H1 (cell line): Measurements from ENCODE around the gene PTGDR2. TPM values are rescaled to one million over a fixed set of nuclear protein-coding genes. Genes with fewer than 3 reads are reported as not detected.

Experiments
- CTCF ChIA-PET: fragments of 300-600 bp; sonication (Branson Sonifier 250); formaldehyde crosslinking; loops from one replicate; lab custom pipeline; 2021; ENCODE audit not compliant: partially characterized antibody; lab: Charles Lee
- POLR2A ChIA-PET: fragments of 300-600 bp; sonication (Branson Sonifier 250); formaldehyde crosslinking; loops from one replicate; lab custom pipeline; 2021; ENCODE audit warnings: inconsistent platforms; ENCODE audit not compliant: partially characterized antibody; lab: Charles Lee
- DNase-seq, 2 experiments: peaks; one replicate each; pipeline versions ENCODE4 v3.0.0 to v3.0.0-alpha.2; 2010 to 2022; ENCODE audit warnings: low spot score in 2 of 2, low read depth in 1 of 2, mixed read lengths in 1 of 2
- FAIRE-seq: peaks from 2 replicates; lab custom pipeline; 2011; peaks lifted over from hg19 to GRCh38; lab: Jason Lieb, UNC
- H2AFZ ChIP-seq: 2 replicates; pipeline ENCODE4 v1.8.1; 2012; ENCODE audit warnings: low read length, inconsistent platforms
- H2AK5ac ChIP-seq: 2 replicates; pipeline ENCODE4 v1.6.1; 2013; ENCODE audit warnings: low read depth, low read length
- H2BK120ac ChIP-seq: replicated peaks from 2 replicates; pipeline ENCODE3; 2013; ENCODE audit warnings: low read depth, low read length, inconsistent platforms
- H2BK12ac ChIP-seq: 2 replicates; pipeline ENCODE4 v1.6.1; 2013; ENCODE audit warnings: low read depth, low read length
- H2BK15ac ChIP-seq: 2 replicates; pipeline ENCODE4 v1.6.1; 2013; ENCODE audit warnings: low read length
- H2BK20ac ChIP-seq: 2 replicates; pipeline ENCODE4 v1.6.1; 2013; ENCODE audit warnings: low read length
- H2BK5ac ChIP-seq: 2 replicates; pipeline ENCODE4 v1.6.1; 2013; ENCODE audit warnings: low read depth, low read length
- H3K14ac ChIP-seq: 2 replicates; pipeline ENCODE4 v1.6.1; 2013; ENCODE audit warnings: inconsistent platforms; ENCODE audit not compliant: insufficient read length
- H3K18ac ChIP-seq: 2 replicates; pipeline ENCODE4 v1.6.1; 2013; ENCODE audit warnings: low read length; ENCODE audit errors: extremely low read depth
- H3K23ac ChIP-seq: 2 replicates; pipeline ENCODE4 v1.6.1; 2013; ENCODE audit warnings: inconsistent platforms; ENCODE audit not compliant: insufficient read length
- H3K23me2 ChIP-seq: 2 replicates; pipeline ENCODE4 v1.6.1; 2013; ENCODE audit warnings: low read depth, low read length
- H3K27ac ChIP-seq: 2 replicates; pipeline ENCODE4 v1.6.1; 2011; ENCODE audit warnings: low read depth, low read length, inconsistent platforms
- H3K27me3 ChIP-seq, 4 experiments: replicated peaks in 1 of 4; 1 replicate in 1 of 4; 2 replicates in 3 of 4; pipeline versions ENCODE4 v1.6.1 to v1.8.1; 2011 to 2013; ENCODE audit warnings: low read length in 3 of 4, mild to moderate bottlenecking in 3 of 4, inconsistent platforms in 2 of 4, mixed read lengths in 2 of 4, moderate library complexity in 1 of 4; ENCODE audit not compliant: control insufficient read depth in 3 of 4, insufficient read depth in 3 of 4; ENCODE audit errors: extremely low read depth in 1 of 4
- H3K36me3 ChIP-seq, 4 experiments: 2 replicates each; pipeline versions ENCODE4 v1.6.1 to v1.8.1; 2011 to 2013; ENCODE audit warnings: mild to moderate bottlenecking in 4 of 4, low read length in 3 of 4, moderate library complexity in 2 of 4, control low read depth in 1 of 4, inconsistent platforms in 1 of 4; ENCODE audit not compliant: insufficient read depth in 4 of 4, control insufficient read depth in 2 of 4
- H3K4ac ChIP-seq: replicated peaks from 2 replicates; pipeline ENCODE3; 2013; ENCODE audit warnings: low read length, low read depth, mixed read lengths, inconsistent platforms; ENCODE audit not compliant: insufficient read length
- H3K4me1 ChIP-seq, 4 experiments: replicated peaks in 1 of 4; 1 replicate in 1 of 4; 2 replicates in 3 of 4; pipeline versions ENCODE4 v1.6.1 to v1.8.1; 2011 to 2013; ENCODE audit warnings: low read length in 3 of 4, inconsistent platforms in 2 of 4, mixed read lengths in 1 of 4; ENCODE audit not compliant: insufficient read depth in 4 of 4, control insufficient read depth in 3 of 4
- H3K4me2 ChIP-seq, 2 experiments: 2 replicates each; pipeline versions ENCODE4 v1.6.1 to v1.8.1; 2011 to 2013; ENCODE audit warnings: low read depth in 2 of 2, low read length in 2 of 2, control low read depth in 1 of 2, inconsistent platforms in 1 of 2, mild to moderate bottlenecking in 1 of 2; ENCODE audit not compliant: insufficient read depth in 1 of 2
- H3K4me3 ChIP-seq, 4 experiments: fragments of 200-600, 300-600 bp in 1 of 4; sonication (generic), shearing (Covaris generic), sonication (Bioruptor Twin) in 1 of 4; 2 replicates each; pipeline versions ENCODE4 v1.5.1 to v1.8.1; 2011 to 2016; ENCODE audit warnings: low read length in 4 of 4, low read depth in 3 of 4, control low read depth in 2 of 4, inconsistent platforms in 2 of 4, mild to moderate bottlenecking in 2 of 4, mixed read lengths in 1 of 4, moderate library complexity in 1 of 4; ENCODE audit not compliant: insufficient read depth in 2 of 4; ENCODE audit errors: extremely low read depth in 1 of 4
- H3K56ac ChIP-seq: replicated peaks from 2 replicates; pipeline ENCODE3; 2013; ENCODE audit warnings: low read depth, mild to moderate bottlenecking, mixed read lengths, low read length, inconsistent platforms; ENCODE audit not compliant: insufficient read length
- H3K79me1 ChIP-seq: 2 replicates; pipeline ENCODE4 v1.6.1; 2013; ENCODE audit warnings: low read depth, low read length, control low read depth
- H3K79me2 ChIP-seq, 2 experiments: 2 replicates each; pipeline versions ENCODE4 v1.6.1 to v1.8.1; 2012 to 2013; ENCODE audit warnings: low read length in 2 of 2, mild to moderate bottlenecking in 2 of 2, inconsistent platforms in 1 of 2; ENCODE audit not compliant: insufficient read depth in 2 of 2, control insufficient read depth in 1 of 2
- H3K9ac ChIP-seq, 4 experiments: replicated peaks in 1 of 4; 1 replicate in 1 of 4; 2 replicates in 3 of 4; pipeline versions ENCODE4 v1.6.1 to v1.8.1; 2011 to 2013; ENCODE audit warnings: low read depth in 3 of 4, low read length in 3 of 4, control low read depth in 2 of 4, mild to moderate bottlenecking in 2 of 4, moderate library complexity in 2 of 4, inconsistent platforms in 1 of 4; ENCODE audit errors: extremely low read depth in 1 of 4
- H3K9me3 ChIP-seq, 2 experiments: 2 replicates each; pipeline versions ENCODE4 v1.6.1 to v1.8.1; 2012 to 2013; ENCODE audit warnings: mild to moderate bottlenecking in 2 of 2, moderate library complexity in 2 of 2, control low read depth in 1 of 2, inconsistent platforms in 1 of 2, low read depth in 1 of 2, low read length in 1 of 2, mixed read lengths in 1 of 2; ENCODE audit not compliant: insufficient read depth in 2 of 2
- H4K20me1 ChIP-seq, 2 experiments: replicated peaks in 1 of 2; 2 replicates each; pipeline versions ENCODE3 to v1.8.1; 2011 to 2013; ENCODE audit warnings: inconsistent platforms in 2 of 2, low read length in 2 of 2, mild to moderate bottlenecking in 1 of 2; ENCODE audit not compliant: insufficient read depth in 2 of 2, control insufficient read depth in 1 of 2
- H4K5ac ChIP-seq: 2 replicates; pipeline ENCODE4 v1.6.1; 2013; ENCODE audit warnings: low read length, low read depth, mixed read lengths, inconsistent platforms; ENCODE audit not compliant: insufficient read length
- H4K8ac ChIP-seq: 2 replicates; pipeline ENCODE4 v1.8.0; 2013; ENCODE audit warnings: mild to moderate bottlenecking, moderate library complexity, low read length, inconsistent platforms; ENCODE audit not compliant: insufficient read depth; ENCODE audit errors: extremely low read depth
- H4K91ac ChIP-seq: replicated peaks from 2 replicates; pipeline ENCODE3; 2013; ENCODE audit warnings: low read length, mixed read lengths, inconsistent platforms; ENCODE audit not compliant: insufficient read length
- BRCA1 ChIP-seq: IDR thresholded peaks from 2 replicates; pipeline ENCODE4 v1.6.1; 2012; ENCODE audit warnings: low read depth, low read length, improper control_type of control experiment
- CEBPB ChIP-seq: IDR thresholded peaks from 2 replicates; pipeline ENCODE4 v1.6.1; 2012; ENCODE audit warnings: low read depth, low read length
- RXRA ChIP-seq: IDR thresholded peaks from 2 replicates; pipeline ENCODE4 v1.6.1; 2011; ENCODE audit warnings: low read depth, mild to moderate bottlenecking, low read length, moderate library complexity; ENCODE audit not compliant: insufficient read depth
- WGBS, 2 experiments: shearing (Covaris generic) in 1 of 2; methylation state at CpG; one replicate each; pipeline versions ENCODE4 v1.1.6 to v1.1.7; 2013 to 2015; ENCODE audit warnings: low lambda C conversion rate in 2 of 2, mixed read lengths in 2 of 2, inconsistent platforms in 1 of 2, low coverage in 1 of 2, missing lambda C conversion rate in 1 of 2; ENCODE audit not compliant: insufficient replicate concordance in 2 of 2, insufficient coverage in 1 of 2, insufficient read length in 1 of 2; ENCODE audit errors: extremely low coverage in 1 of 2, missing lambda C conversion rate in 1 of 2; 5-methylcytosine and 5-hydroxymethylcytosine counted together
- polyA plus RNA-seq, 7 experiments: library from polyadenylated mRNA; depleted of rRNA in 3 of 7; stranded (reverse) in 5 of 7; unstranded in 2 of 7; fragments of >200 nt in 5 of 7; fragments of 200-250 nt in 2 of 7; gene quantifications; 1 replicate in 5 of 7; 2 replicates in 1 of 7; 4 replicates in 1 of 7; pipeline versions ENCODE4 v1.2.1 to v1.2.3, GENCODE V29; 2011 to 2013; ENCODE audit warnings: missing spikeins in 2 of 7, mixed read lengths in 2 of 7
- total RNA-seq: library from RNA; stranded (reverse); fragmentation: NEBNext Ultra II Directional; extraction: Animal tissue kit (Norgen Biotek cat#: 25700); gene quantifications from 2 replicates; pipeline ENCODE4 v1.2.1, GENCODE V29; 2021

The PTGDR2 gene
- total and polyA plus RNA-seq, 2 of the 8 experiments (the other 6 are each of a cell fraction or from before 2014, with no cell fraction given), result 0.20 TPM; not detected in 1

GRCh38 chr11:60809691-60810090, 46.1 kb downstream of the PTGDR2 start:
- Histone ChIP-seq H2BK15ac (no peak overlapping the region), H3K79me1 (no peaks in the 10 kb centered on the region), H2AK5ac (no peak overlapping the region), H2BK12ac (no peak overlapping the region), H3K9me3 (no peaks in the 10 kb centered on the region), H2AFZ (no peak overlapping the region), H3K27me3 (no peaks in the 10 kb centered on the region; a peak in 1 of 7 replicates), H4K91ac (no peak overlapping the region), H3K4me3 (no peak overlapping the region), H3K56ac (no peak overlapping the region), H3K4ac (no peak overlapping the region), H3K9ac (no peak overlapping the region), H3K36me3 (no peaks in the 10 kb centered on the region), H3K23ac (no peak overlapping the region), H3K27ac (no peak overlapping the region), H4K20me1 (no peaks in the 10 kb centered on the region), H3K79me2 (no peaks in the 10 kb centered on the region), H3K4me1 (no peaks in the 10 kb centered on the region; a peak in 1 of 7 replicates), H3K23me2 (no peaks in the 10 kb centered on the region; the same call in 1 of the 2 replicates), H4K8ac (no peak overlapping the region), H2BK20ac (no peak overlapping the region), H4K5ac (no peak overlapping the region), H3K14ac (no peak overlapping the region), H2BK5ac (no peak overlapping the region), H3K4me2 (no peak overlapping the region), H3K18ac (no peak overlapping the region), H2BK120ac (no peak overlapping the region)
- DNase-seq (no peak), FAIRE-seq (no peak)
- WGBS, 2 experiments, result 92% methylated on average over 11 of the region's 11 CpGs; no CpG with 5 or more reads in 1 of the 2 experiments
- TF ChIP-seq BRCA1, result no peak
- no peak for TF ChIP-seq RXRA
- no peak for TF ChIP-seq CEBPB
- CTCF ChIA-PET, result no interaction called here
- POLR2A ChIA-PET, result no interaction called here
